ENCODE results near the gene EIF2AK3.

EIF2AK3 gene

GRCh38 chr2:88537640-88538039, 89.6 kb downstream of the EIF2AK3 start:
- FAIRE-seq, result no peak
- TF ChIP-seq TAF1 (IDR thresholded peaks at IDR 0.05; ENCODE audit: low read depth, low read length) (no peak), POLR2A (IDR thresholded peaks at IDR 0.05; ENCODE audit: low read depth, low read length) (no peak), POU2F2 (IDR thresholded peaks at IDR 0.05; ENCODE audit: low read depth, low read length) (no peak), PAX5 (IDR thresholded peaks at IDR 0.05; ENCODE audit: insufficient read depth, low read length, severe bottlenecking) (no peak), POLR2AphosphoS5 (IDR thresholded peaks at IDR 0.05; ENCODE audit: low read depth, low read length) (no peak), SPI1 (IDR thresholded peaks at IDR 0.05; ENCODE audit: low read depth, low read length) (no peak)

DNA sequence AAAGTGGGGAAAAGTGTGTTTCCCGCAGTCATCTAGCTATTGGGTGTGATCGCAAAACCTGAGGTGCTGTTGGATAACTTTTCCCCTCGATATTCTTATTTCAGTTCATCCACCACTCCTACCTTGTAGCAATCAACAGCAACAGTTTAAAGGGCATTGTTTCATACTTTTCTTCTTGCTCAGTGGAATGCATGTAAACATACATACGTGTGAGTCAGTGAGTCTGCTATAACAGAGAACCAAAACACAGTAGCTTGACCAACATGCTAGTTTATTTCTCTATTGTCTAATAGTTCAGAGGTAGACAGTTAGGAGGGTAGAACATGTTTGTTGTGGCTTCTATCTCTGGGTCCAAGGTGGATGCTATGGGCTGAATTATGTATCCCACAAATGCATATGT, 97.2 kb downstream of the EIF2AK3 start:
- FAIRE-seq, result no peak
- TF ChIP-seq TAF1 (IDR thresholded peaks at IDR 0.05; ENCODE audit: low read depth, low read length) (no peak), POU2F2 (IDR thresholded peaks at IDR 0.05; ENCODE audit: low read depth, low read length) (no peak), POLR2A (IDR thresholded peaks at IDR 0.05; ENCODE audit: low read depth, low read length) (no peak), SPI1 (IDR thresholded peaks at IDR 0.05; ENCODE audit: low read depth, low read length) (no peak), POLR2AphosphoS5 (IDR thresholded peaks at IDR 0.05; ENCODE audit: low read depth, low read length) (no peak), PAX5 (IDR thresholded peaks at IDR 0.05; ENCODE audit: insufficient read depth, low read length, severe bottlenecking) (no peak)

More at GRCh38 chr2:88537640-88538039, 89.6 kb downstream of the EIF2AK3 start:
- DNase-seq (ENCODE audit: insufficient read length, low spot score), result no peak

GRCh38 chr2:88521445-88522073, 105.7 kb downstream of the EIF2AK3 start:
- DNase-seq (ENCODE audit: insufficient read length, low spot score) (no peak), FAIRE-seq (no peak)
- no peak for TF ChIP-seq POU2F2 (IDR thresholded peaks at IDR 0.05; ENCODE audit: low read depth, low read length)
- no peak for TF ChIP-seq PAX5 (IDR thresholded peaks at IDR 0.05; ENCODE audit: insufficient read depth, low read length, severe bottlenecking)
- no peak for TF ChIP-seq POLR2A (IDR thresholded peaks at IDR 0.05; ENCODE audit: low read depth, low read length)
- no peak for TF ChIP-seq POLR2AphosphoS5 (IDR thresholded peaks at IDR 0.05; ENCODE audit: low read depth, low read length)
- no peak for TF ChIP-seq TAF1 (IDR thresholded peaks at IDR 0.05; ENCODE audit: low read depth, low read length)
- no peak for TF ChIP-seq SPI1 (IDR thresholded peaks at IDR 0.05; ENCODE audit: low read depth, low read length)

More for the DNA sequence above, 97.2 kb downstream of the EIF2AK3 start:
- no peak for DNase-seq (ENCODE audit: insufficient read length, low spot score)

DNA sequence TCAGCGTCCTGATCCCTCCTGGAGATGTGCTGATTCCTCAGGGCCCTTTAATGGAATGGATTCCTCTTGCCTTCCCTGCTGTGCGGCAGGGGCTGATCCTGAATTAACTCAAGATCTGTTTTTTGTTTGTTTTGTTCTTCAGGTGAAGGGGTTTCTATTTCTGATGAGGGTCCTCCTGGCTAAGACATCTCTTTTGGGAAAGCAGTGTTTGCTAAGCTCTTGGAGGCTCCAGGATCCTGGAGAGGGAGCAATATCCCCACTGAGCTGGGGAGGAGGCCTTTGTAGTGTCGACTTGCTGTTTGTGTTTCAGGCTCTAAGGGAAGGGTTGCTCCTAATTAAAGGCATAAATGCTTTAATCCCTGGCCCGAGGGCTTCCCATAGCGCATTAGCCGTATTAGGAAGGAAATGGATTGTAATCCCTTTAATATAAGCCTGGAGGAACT, 109.5 kb downstream of the EIF2AK3 start:
- no peak for FAIRE-seq
- DNase-seq (ENCODE audit: insufficient read length, low spot score), result no peak
- no peak for TF ChIP-seq POLR2AphosphoS5 (IDR thresholded peaks at IDR 0.05; ENCODE audit: low read depth, low read length)
- no peak for TF ChIP-seq TAF1 (IDR thresholded peaks at IDR 0.05; ENCODE audit: low read depth, low read length)
- TF ChIP-seq PAX5 (IDR thresholded peaks at IDR 0.05; ENCODE audit: insufficient read depth, low read length, severe bottlenecking), result no peak
- no peak for TF ChIP-seq SPI1 (IDR thresholded peaks at IDR 0.05; ENCODE audit: low read depth, low read length)
- TF ChIP-seq POLR2A (IDR thresholded peaks at IDR 0.05; ENCODE audit: low read depth, low read length), result no peak
- TF ChIP-seq POU2F2 (IDR thresholded peaks at IDR 0.05; ENCODE audit: low read depth, low read length), result no peak
